Psoas muscle (tissue), 8 donors: ENCODE measurements around the gene STOML1. TPM values are rescaled to one million over a fixed set of nuclear protein-coding genes. Genes with fewer than 3 reads are reported as not detected.

Experiments
- ATAC-seq, 4 donors: fragments of 200-7000 bp; cut with Tn5 transposase; one replicate each; pipeline ENCODE4 v1.9.1; 2020; ENCODE audit warnings: moderate library complexity in 3 of 4, mild to moderate bottlenecking in 2 of 4
- DNase-seq, 2 donors: peaks; one replicate each; pipeline ENCODE4 v3.0.0-alpha.2; 2020
- H3K27ac ChIP-seq: fragments of 200-600 bp; one replicate; pipeline ENCODE4 v1.8.0; 2022
- H3K27me3 ChIP-seq, 3 donors: fragments of 200-600 bp in 1 of 3; one replicate each; pipeline versions ENCODE4 v1.6.1 to v1.8.0; 2013 to 2022; ENCODE audit warnings: low read length in 2 of 3, mild to moderate bottlenecking in 2 of 3, moderate library complexity in 1 of 3; ENCODE audit not compliant: insufficient read depth in 3 of 3
- H3K36me3 ChIP-seq, 2 donors: fragments of 200-600 bp in 1 of 2; one replicate each; pipeline versions ENCODE4 v1.6.1 to v1.8.0; 2013 to 2022; ENCODE audit warnings: low read depth in 1 of 2, mild to moderate bottlenecking in 1 of 2, moderate library complexity in 1 of 2; ENCODE audit not compliant: insufficient read depth in 1 of 2
- H3K4me1 ChIP-seq: fragments of 200-600 bp; one replicate; pipeline ENCODE4 v1.8.0; 2022
- H3K4me3 ChIP-seq: fragments of 200-600 bp; one replicate; pipeline ENCODE4 v1.8.0; 2022; ENCODE audit warnings: mild to moderate bottlenecking
- H3K9me3 ChIP-seq: fragments of 200-600 bp; one replicate; pipeline ENCODE4 v1.8.0; 2022
- CTCF ChIP-seq: fragments of 200-600 bp; IDR thresholded peaks from one replicate; pipeline ENCODE4 v1.8.0; 2022; ENCODE audit warnings: antibody characterized with exemption
- WGBS, 3 donors: extraction: QIAGEN DNeasy Blood & Tissue Kit; methylation state at CpG; one replicate each; pipeline versions ENCODE4 v1.1.6 to v1.1.7; 2013; 5-methylcytosine and 5-hydroxymethylcytosine counted together
- intact Hi-C, 2 donors: fragments of 100-400 bp; cut with DNase I; formaldehyde crosslinking; loops; one replicate each; pipeline versions ENCODE4 v1.11.0 to v1.14.2; 2022
- polyA plus RNA-seq, 3 donors: library from polyadenylated mRNA; stranded (reverse); fragments of 200-250 nt; gene quantifications; one replicate each; pipeline ENCODE4 v1.2.3, GENCODE V29; 2013
- total RNA-seq, 4 donors: library from RNA; stranded (reverse); fragmentation: NEBNext Ultra II Directional in 2 of 4; extraction: Animal tissue kit (Norgen Biotek cat#: 25700) in 2 of 4; gene quantifications; one replicate each; pipeline versions ENCODE4 v1.2.1 to v1.2.4, GENCODE V29; 2021 to 2023
- donor health status: healthy with polysubstance abuse.
- donor health status: DM: no; HTN: no; CAD: no; lungs with moderate emphysema.
- donor health status: Bipolar disorder and iron deficiency.
- donor health status: healthy.
- donor health status: DM: yes; HTN: yes; CAD: no.
- donor health status: DM: no; HTN: no; CAD: no.
- donor health status: DM: no; HTN: no; CAD: no.
- donor health status: DM: yes; HTN: yes; CAD: no.

STOML1 gene
- total and polyA plus RNA-seq, 7 donors = 18.3 to 34.4 (median 24.4) TPM

GRCh38 chr15:74007820-74008371 lies 15.8 kb upstream of the STOML1 start:
- Histone ChIP-seq H3K4me1 (peaks cover 32% of the 10 kb centered on the region), H3K27me3 (no peaks in the 10 kb centered on the region), H3K4me3 (no peak overlapping the region), H3K36me3 (peaks cover 0 to 29% of the 10 kb centered on the region in 2 donors), H3K27ac (no peak overlapping the region), H3K9me3 (no peaks in the 10 kb centered on the region)
- DNase-seq (no peak), ATAC-seq (peak in 1 of 4 donors; percentile 28)
- 64 to 70% (median 67%) methylated on average over 5 of the region's 5 CpGs for WGBS, 3 donors
- TF ChIP-seq CTCF = no peak
- intact Hi-C loops = no loop called here

GRCh38 chr15:74006774-74007639 lies 14.9 kb upstream of the STOML1 start:
- WGBS, 3 donors = 83 to 89% (median 86%) methylated on average over 11 of the region's 11 CpGs
- Histone ChIP-seq H3K27ac (no peak overlapping the region), H3K36me3 (peaks cover 0 to 34% of the 10 kb centered on the region in 2 donors), H3K27me3 (no peaks in the 10 kb centered on the region), H3K4me1 (peaks cover 32% of the 10 kb centered on the region), H3K9me3 (no peaks in the 10 kb centered on the region), H3K4me3 (no peak overlapping the region)
- TF ChIP-seq CTCF = no peak
- DNase-seq = no peak
- intact Hi-C loops = no loop called here
- no peak for ATAC-seq

- intact Hi-C loops = no loop called here
- Histone ChIP-seq H3K4me1 (peaks cover 35% of the 10 kb centered on the region), H3K27me3 (no peaks in the 10 kb centered on the region), H3K4me3 (peak overlapping the region; percentile 92), H3K9me3 (no peaks in the 10 kb centered on the region), H3K27ac (no peak overlapping the region), H3K36me3 (peaks cover 7 to 38% of the 10 kb centered on the region in 2 donors)
- no peak for TF ChIP-seq CTCF
- no peak for DNase-seq
- ATAC-seq = no peak
- 87 to 90% (median 88%) methylated on average over 27 of the region's 27 CpGs for WGBS, 3 donors
These were observed 5.9 kb upstream of the STOML1 start for GRCh38 chr15:73997986-73998385.

- H3K27me3 ChIP-seq = no peaks in the 10 kb centered on the region
- 47 to 51% (median 50%) methylated on average over 5 of the region's 5 CpGs for WGBS, 3 donors
- peak overlapping the region; percentile 92 for H3K4me3 ChIP-seq
- TF ChIP-seq CTCF = no peak
- intact Hi-C loops = no loop called here
- DNase-seq = no peak
- peak overlapping the region; percentile 79 for H3K27ac ChIP-seq
- H3K36me3 ChIP-seq = peaks cover 7 to 31% of the 10 kb centered on the region in 2 donors
- H3K9me3 ChIP-seq = no peaks in the 10 kb centered on the region
- H3K4me1 ChIP-seq = peaks cover 43% of the 10 kb centered on the region
- ATAC-seq = no peak
These were observed 4.8 kb upstream of the STOML1 start for GRCh38 chr15:73996939-73997338.
